ENCODE measurements around the gene DDX41.

The DDX41 gene

GRCh38 chr5:177472460-177473442, 44.0 kb downstream of the DDX41 start:
- Mint-ChIP-seq H3K36me3 (ENCODE audit: low read depth) (peaks cover 3% of the 10 kb centered on the region), H3K4me3 (peak overlapping the region; percentile 49), H3K4me1 (ENCODE audit: low read depth) (peaks cover 26% of the 10 kb centered on the region), H3K27me3 (ENCODE audit: low read depth) (peaks cover 9% of the 10 kb centered on the region), H3K27ac (no peak overlapping the region), H3K9me3 (no peaks in the 10 kb centered on the region)
- DNase-seq (ENCODE audit: low spot score) = peak; percentile 60

GRCh38 chr5:177471610-177472356, 45.0 kb downstream of the DDX41 start:
- Mint-ChIP-seq H3K27ac (no peak overlapping the region), H3K4me1 (ENCODE audit: low read depth) (peaks cover 26% of the 10 kb centered on the region), H3K9me3 (no peaks in the 10 kb centered on the region), H3K4me3 (peak overlapping the region; percentile 49), H3K27me3 (ENCODE audit: low read depth) (peaks cover 9% of the 10 kb centered on the region), H3K36me3 (ENCODE audit: low read depth) (peaks cover 3% of the 10 kb centered on the region)
- DNase-seq (ENCODE audit: low spot score) = no peak

- Mint-ChIP-seq H3K4me3 (no peak overlapping the region), H3K27me3 (ENCODE audit: low read depth) (peaks cover 9% of the 10 kb centered on the region), H3K36me3 (ENCODE audit: low read depth) (peaks cover 3% of the 10 kb centered on the region), H3K9me3 (no peaks in the 10 kb centered on the region), H3K4me1 (ENCODE audit: low read depth) (peaks cover 22% of the 10 kb centered on the region), H3K27ac (no peak overlapping the region)
- no peak for DNase-seq (ENCODE audit: low spot score)
Measured at GRCh38 chr5:177470759-177471536, 45.8 kb downstream of the DDX41 start.

GRCh38 chr5:177469750-177470525, 46.8 kb downstream of the DDX41 start:
- Mint-ChIP-seq H3K27ac (peak overlapping the region; percentile 1), H3K4me3 (no peak overlapping the region), H3K9me3 (no peaks in the 10 kb centered on the region), H3K4me1 (ENCODE audit: low read depth) (peaks cover 14% of the 10 kb centered on the region), H3K27me3 (ENCODE audit: low read depth) (peaks cover 9% of the 10 kb centered on the region), H3K36me3 (ENCODE audit: low read depth) (peaks cover 9% of the 10 kb centered on the region)
- DNase-seq (ENCODE audit: low spot score) = no peak

- no peak for DNase-seq (ENCODE audit: low spot score)
- Mint-ChIP-seq H3K36me3 (ENCODE audit: low read depth) (peaks cover 5% of the 10 kb centered on the region), H3K4me1 (ENCODE audit: low read depth) (peaks cover 6% of the 10 kb centered on the region), H3K9me3 (no peaks in the 10 kb centered on the region), H3K27me3 (ENCODE audit: low read depth) (peaks cover 2% of the 10 kb centered on the region), H3K27ac (no peak overlapping the region), H3K4me3 (no peak overlapping the region)
Measured at GRCh38 chr5:177468685-177469628, 47.8 kb downstream of the DDX41 start.

DNA sequence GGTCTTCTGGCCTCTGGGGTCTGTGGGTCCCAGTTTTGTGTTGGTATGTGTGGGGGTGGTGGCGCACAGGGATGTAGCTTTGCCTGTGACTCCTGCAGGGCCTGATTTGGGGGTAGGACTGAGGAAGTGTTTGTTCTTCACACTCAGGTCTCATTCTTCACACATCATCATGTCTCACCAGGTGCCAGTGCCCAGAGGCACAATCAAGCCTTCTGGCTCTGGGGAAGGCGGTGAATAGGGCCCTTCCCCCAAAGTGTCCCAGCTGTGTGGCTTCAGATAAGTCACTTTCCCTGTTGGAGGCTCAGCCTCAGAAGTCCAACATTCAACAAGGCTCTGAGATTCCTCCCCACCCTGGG, 48.5 kb downstream of the DDX41 start:
- Mint-ChIP-seq H3K27me3 (ENCODE audit: low read depth) (no peaks in the 10 kb centered on the region), H3K9me3 (no peaks in the 10 kb centered on the region), H3K36me3 (ENCODE audit: low read depth) (peaks cover 5% of the 10 kb centered on the region), H3K27ac (no peak overlapping the region), H3K4me1 (ENCODE audit: low read depth) (peaks cover 4% of the 10 kb centered on the region), H3K4me3 (no peak overlapping the region)
- DNase-seq (ENCODE audit: low spot score) = no peak

DNA sequence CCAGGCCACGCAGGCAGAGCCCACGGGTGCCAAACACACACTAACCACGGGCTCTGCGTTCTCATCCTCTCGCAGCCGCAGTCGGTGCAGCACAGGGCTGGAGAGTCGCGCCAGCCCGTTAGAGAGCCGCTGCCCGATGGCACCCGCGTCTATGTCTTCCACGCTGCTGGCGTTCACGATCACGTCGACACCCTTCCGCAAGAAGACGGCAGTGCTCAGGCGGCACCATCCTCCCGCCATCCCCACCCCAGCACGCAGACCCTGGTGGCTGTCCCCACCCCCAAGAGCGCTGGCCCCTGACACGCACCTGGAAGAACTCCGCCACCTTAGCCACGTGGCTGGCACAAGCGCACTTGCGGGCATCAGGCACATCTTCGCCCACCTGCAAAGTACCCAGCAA, 49.3 kb downstream of the DDX41 start:
- Mint-ChIP-seq H3K27me3 (ENCODE audit: low read depth) (no peaks in the 10 kb centered on the region), H3K9me3 (no peaks in the 10 kb centered on the region), H3K27ac (no peak overlapping the region), H3K36me3 (ENCODE audit: low read depth) (peaks cover 5% of the 10 kb centered on the region), H3K4me3 (no peak overlapping the region), H3K4me1 (ENCODE audit: low read depth) (peaks cover 8% of the 10 kb centered on the region)
- DNase-seq (ENCODE audit: low spot score) = no peak

- no peak overlapping the region for H3K27ac Mint-ChIP-seq
- H3K4me3 Mint-ChIP-seq = no peak overlapping the region
- no peaks in the 10 kb centered on the region for H3K27me3 Mint-ChIP-seq (ENCODE audit: low read depth)
- no peaks in the 10 kb centered on the region for H3K9me3 Mint-ChIP-seq
- DNase-seq (ENCODE audit: low spot score) = no peak
- H3K36me3 Mint-ChIP-seq (ENCODE audit: low read depth) = peaks cover 5% of the 10 kb centered on the region
- H3K4me1 Mint-ChIP-seq (ENCODE audit: low read depth) = peaks cover 13% of the 10 kb centered on the region
Measured at GRCh38 chr5:177466861-177467260, 49.9 kb downstream of the DDX41 start.

DNA sequence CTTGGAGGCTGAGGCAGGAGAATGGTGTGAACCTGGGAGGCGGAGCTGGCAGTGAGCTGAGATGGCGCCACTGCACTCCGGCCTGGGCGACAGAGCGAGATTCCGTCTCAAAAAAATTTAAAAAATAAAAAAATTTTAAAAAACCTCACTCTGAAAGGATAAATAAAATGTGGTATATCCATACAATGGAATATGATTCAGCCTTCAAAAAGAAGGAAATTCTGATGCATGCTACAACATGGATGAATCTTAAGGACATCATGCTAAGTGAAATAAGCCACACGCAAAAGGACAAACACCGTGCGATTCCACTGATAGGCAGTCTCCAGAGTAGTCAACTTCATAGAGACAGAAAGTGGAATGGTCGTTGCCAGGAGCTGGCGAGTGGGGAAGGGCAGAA, 51.7 kb downstream of the DDX41 start:
- H3K9me3 Mint-ChIP-seq = no peaks in the 10 kb centered on the region
- DNase-seq (ENCODE audit: low spot score) = no peak
- no peak overlapping the region for H3K27ac Mint-ChIP-seq
- no peaks in the 10 kb centered on the region for H3K27me3 Mint-ChIP-seq (ENCODE audit: low read depth)
- peaks cover 15% of the 10 kb centered on the region for H3K4me1 Mint-ChIP-seq (ENCODE audit: low read depth)
- no peak overlapping the region for H3K4me3 Mint-ChIP-seq
- peaks cover 7% of the 10 kb centered on the region for H3K36me3 Mint-ChIP-seq (ENCODE audit: low read depth)

DNA sequence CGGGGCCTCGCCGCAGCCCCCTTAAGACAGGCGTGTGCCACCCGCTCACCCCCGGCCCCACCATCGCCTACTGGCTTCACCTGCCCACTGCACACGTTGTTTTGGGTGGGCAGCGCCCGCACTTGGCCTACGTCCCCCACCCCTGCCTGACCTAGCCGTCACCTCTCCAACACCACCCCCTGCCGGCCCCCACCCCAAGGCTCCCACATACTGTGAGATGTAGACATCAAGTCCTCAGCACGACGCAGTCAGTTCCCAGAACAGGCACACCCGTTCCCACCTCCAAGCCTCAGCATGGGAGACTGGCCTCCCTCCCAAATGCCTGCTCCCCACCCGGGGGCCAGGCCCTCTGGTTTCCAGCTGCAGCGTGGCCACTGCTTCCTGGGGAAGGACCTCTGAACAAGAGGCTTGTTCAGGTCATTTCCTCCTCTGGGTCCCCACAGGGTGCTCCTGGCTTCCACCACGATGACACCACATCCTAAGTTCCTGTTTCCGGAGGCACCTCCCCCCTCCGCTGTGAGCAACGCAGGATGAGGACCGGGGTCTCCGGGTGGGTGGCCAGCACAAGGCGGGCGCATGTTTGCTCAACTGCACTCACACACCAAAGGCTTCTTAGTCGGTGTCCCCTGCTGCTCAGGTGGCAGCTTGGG, 54.6 kb downstream of the DDX41 start:
- H3K4me1 Mint-ChIP-seq (ENCODE audit: low read depth) = peaks cover 17% of the 10 kb centered on the region
- no peaks in the 10 kb centered on the region for H3K9me3 Mint-ChIP-seq
- no peak for DNase-seq (ENCODE audit: low spot score)
- peaks cover 7% of the 10 kb centered on the region for H3K36me3 Mint-ChIP-seq (ENCODE audit: low read depth)
- peak overlapping the region; percentile 36 for H3K27ac Mint-ChIP-seq
- no peak overlapping the region for H3K4me3 Mint-ChIP-seq
- no peaks in the 10 kb centered on the region for H3K27me3 Mint-ChIP-seq (ENCODE audit: low read depth)
